ENCODE measurements around the gene EMP2. TPM values are rescaled to one million over a fixed set of nuclear protein-coding genes. Genes with fewer than 3 reads are reported as not detected.
"Not testable (repeated sequence)": the region's sequence is repeated elsewhere in the genome, so short reads cannot be mapped to it uniquely, and the experiment has no call there.

EMP2 gene
- total RNA-seq, 1 experiment from 2014 or later = 61.8 TPM

- DNase-seq (ENCODE audit: low read depth) = peak; percentile 71
These were observed 58.6 kb downstream of the EMP2 start for GRCh38 chr16:10521681-10522274.

GRCh38 chr16:10520869-10521578 is 59.4 kb downstream of the EMP2 start:
- no peak for DNase-seq (ENCODE audit: low read depth)

GRCh38 chr16:10519929-10520868 is 60.2 kb downstream of the EMP2 start:
- DNase-seq (ENCODE audit: low read depth) = peak; percentile 38

GRCh38 chr16:10519297-10519696 is 61.1 kb downstream of the EMP2 start:
- no peak for DNase-seq (ENCODE audit: low read depth)

- DNase-seq (ENCODE audit: low read depth) = no peak
These were observed 61.8 kb downstream of the EMP2 start for GRCh38 chr16:10518479-10519041.

GRCh38 chr16:10517868-10518267 is 62.5 kb downstream of the EMP2 start:
- no peak for DNase-seq (ENCODE audit: low read depth)

- DNase-seq (ENCODE audit: low read depth) = peak; percentile 70
These were observed 65.9 kb downstream of the EMP2 start for GRCh38 chr16:10514369-10515055.

GRCh38 chr16:10511829-10512228 is 68.6 kb downstream of the EMP2 start:
- no peak for DNase-seq (ENCODE audit: low read depth)

GRCh38 chr16:10510279-10510678 is 70.1 kb downstream of the EMP2 start:
- no peak for DNase-seq (ENCODE audit: low read depth)

GRCh38 chr16:10509534-10510025 is 70.8 kb downstream of the EMP2 start:
- DNase-seq (ENCODE audit: low read depth) = peak; percentile 70

GRCh38 chr16:10505286-10505685 is 75.1 kb downstream of the EMP2 start:
- DNase-seq (ENCODE audit: low read depth) = not testable (repeated sequence)

GRCh38 chr16:10504404-10504885 is 76.0 kb downstream of the EMP2 start:
- no peak for DNase-seq (ENCODE audit: low read depth)

- no peak for DNase-seq (ENCODE audit: low read depth)
These were observed 77.6 kb downstream of the EMP2 start for GRCh38 chr16:10502776-10503175.

- no peak for DNase-seq (ENCODE audit: low read depth)
These were observed 79.3 kb downstream of the EMP2 start for GRCh38 chr16:10501016-10501607.

- DNase-seq (ENCODE audit: low read depth) = no peak
These were observed 79.8 kb downstream of the EMP2 start for GRCh38 chr16:10500582-10500981.

- DNase-seq (ENCODE audit: low read depth) = no peak
These were observed 83.0 kb downstream of the EMP2 start for GRCh38 chr16:10497132-10498101.

- DNase-seq (ENCODE audit: low read depth) = no peak
These were observed 85.4 kb downstream of the EMP2 start for GRCh38 chr16:10495031-10495345.

- no peak for DNase-seq (ENCODE audit: low read depth)
These were observed 85.9 kb downstream of the EMP2 start for GRCh38 chr16:10494343-10495030.

GRCh38 chr16:10493276-10493675 is 87.1 kb downstream of the EMP2 start:
- DNase-seq (ENCODE audit: low read depth) = peak; percentile 48

All from LHCN-M2 (cell line).